HG02870 (cell line): Measurements from ENCODE around the gene TEX52.

Experiments
- ATAC-seq: cut with Tn5 transposase; IDR thresholded peaks from one replicate; pipeline ENCODE4 v1.9.1; 2021; ENCODE audit warnings: mild to moderate bottlenecking, moderate library complexity; ENCODE audit not compliant: unreplicated experiment

The TEX52 gene

GRCh38 chr12:2857021-2857431, at the start of gene TEX52:
TEX52 (minus strand) TSS chr12:2857039; CDS start chr12:2857026, 13 bp downstream.
- no peak for ATAC-seq

- ATAC-seq: no peak
Observed at GRCh38 chr12:2904260-2904659, 47.4 kb upstream of the TEX52 start.

GRCh38 chr12:2902272-2902880, 45.5 kb upstream of the TEX52 start:
- ATAC-seq: no peak

GRCh38 chr12:2900642-2901041, 43.8 kb upstream of the TEX52 start:
- ATAC-seq: no peak

- no peak for ATAC-seq
Observed at GRCh38 chr12:2897418-2897817, 40.6 kb upstream of the TEX52 start.

GRCh38 chr12:2895511-2895910, 38.7 kb upstream of the TEX52 start:
- no peak for ATAC-seq

GRCh38 chr12:2895051-2895451, 38.2 kb upstream of the TEX52 start:
- ATAC-seq: no peak

- no peak for ATAC-seq
Observed at GRCh38 chr12:2893007-2893406, 36.2 kb upstream of the TEX52 start.

- no peak for ATAC-seq
Observed at GRCh38 chr12:2892246-2892645, 35.4 kb upstream of the TEX52 start.

- ATAC-seq: peak; percentile 14
Observed at GRCh38 chr12:2891240-2892053, 34.6 kb upstream of the TEX52 start.

- ATAC-seq: peak; percentile 95
Observed at GRCh38 chr12:2890388-2891239, 33.8 kb upstream of the TEX52 start, which contains the start of gene TULP3. TULP3 (plus strand) TSS chr12:2890891; CDS start chr12:2890948, 57 bp downstream.

- no peak for ATAC-seq
Observed at GRCh38 chr12:2890001-2890387, 33.2 kb upstream of the TEX52 start.

- no peak for ATAC-seq
Observed at GRCh38 chr12:2886768-2887450, 30.1 kb upstream of the TEX52 start.

GRCh38 chr12:2884810-2885209, 28.0 kb upstream of the TEX52 start:
- no peak for ATAC-seq

GRCh38 chr12:2879853-2880252, 23.0 kb upstream of the TEX52 start:
- ATAC-seq: no peak

GRCh38 chr12:2877953-2878732, 21.3 kb upstream of the TEX52 start:
- ATAC-seq: no peak

GRCh38 chr12:2877047-2877952, 20.5 kb upstream of the TEX52 start, which contains the start of the genes FOXM1 and RHNO1:
FOXM1 (minus strand) TSS chr12:2877174; CDS start chr12:2874478, 2,696 bp downstream.
RHNO1 (plus strand) TSS chr12:2877223; CDS start chr12:2885367, 8,144 bp downstream.
- ATAC-seq: peak; percentile 72

GRCh38 chr12:2876431-2877046, 19.7 kb upstream of the TEX52 start:
- ATAC-seq: peak; percentile 21
